Peyer's patch (tissue), 4 donors: Measurements from ENCODE around the gene ELF4. TPM values are rescaled to one million over a fixed set of nuclear protein-coding genes. Genes with fewer than 3 reads are reported as not detected.

Experiments used
- DNase-seq, 3 donors: peaks; one replicate each; pipeline ENCODE4 v3.0.0-alpha.2; 2017 to 2019
- H3K27ac ChIP-seq, 4 donors: fragments of 200-600 bp; sonication (generic); one replicate each; pipeline ENCODE4 v1.5.1; 2016 to 2019
- H3K27me3 ChIP-seq, 2 donors: fragments of 200-600 bp; sonication (generic); one replicate each; pipeline ENCODE4 v1.5.1; 2019
- H3K36me3 ChIP-seq, 3 donors: fragments of 200-600 bp; sonication (generic); one replicate each; pipeline ENCODE4 v1.5.1; 2016 to 2019
- H3K4me1 ChIP-seq, 4 donors: fragments of 200-600 bp; sonication (generic); one replicate each; pipeline ENCODE4 v1.5.1; 2016 to 2019
- H3K4me3 ChIP-seq, 4 donors: fragments of 200-600 bp; sonication (generic); 1 replicate in 3 of 4; 2 replicates in 1 of 4; pipeline ENCODE4 v1.5.1; 2016 to 2019; ENCODE audit warnings: mild to moderate bottlenecking in 1 of 4
- H3K9me3 ChIP-seq, 4 donors: fragments of 200-600 bp; sonication (generic); one replicate each; pipeline ENCODE4 v1.5.1; 2016 to 2019; ENCODE audit warnings: mild to moderate bottlenecking in 1 of 4
- CTCF ChIP-seq, 6 experiments: fragments of 450-650 bp in 4 of 6; fragments of 200-600 bp in 2 of 6; sonication (generic) in 1 of 6; IDR thresholded peaks; one replicate each; pipeline ENCODE4 v1.5.1; 2017 to 2019; ENCODE audit warnings: antibody characterized with exemption in 6 of 6, mild to moderate bottlenecking in 3 of 6, moderate library complexity in 1 of 6
- POLR2A ChIP-seq, 2 donors: fragments of 450-650 bp; IDR thresholded peaks; one replicate each; pipeline ENCODE4 v1.5.1; 2017; ENCODE audit warnings: antibody characterized with exemption in 2 of 2, mild to moderate bottlenecking in 2 of 2, moderate library complexity in 2 of 2
- total RNA-seq, 4 donors: library from RNA; depleted of rRNA; stranded (reverse); fragments of >200 nt; gene quantifications; one replicate each; pipeline ENCODE4 v1.1.0, GENCODE V29; 2016

The ELF4 gene
- total RNA-seq, 4 donors from 2014 or later, result 17.3 to 47.3 (median 43.7) TPM

GRCh38 chrX:130130990-130131389 is 20.7 kb upstream of the ELF4 start:
- Histone ChIP-seq H3K4me3 (no peak overlapping the region), H3K27me3 (no peaks in the 10 kb centered on the region), H3K9me3 (no peaks in the 10 kb centered on the region), H3K4me1 (no peaks in the 10 kb centered on the region), H3K36me3 (peaks cover 0 to 36% (median 0%) of the 10 kb centered on the region in 3 donors), H3K27ac (no peak overlapping the region)
- no peak for TF ChIP-seq POLR2A (IDR thresholded peaks at IDR 0.05)
- no peak for TF ChIP-seq CTCF (IDR thresholded peaks at IDR 0.05)
- no peak for DNase-seq

DNA sequence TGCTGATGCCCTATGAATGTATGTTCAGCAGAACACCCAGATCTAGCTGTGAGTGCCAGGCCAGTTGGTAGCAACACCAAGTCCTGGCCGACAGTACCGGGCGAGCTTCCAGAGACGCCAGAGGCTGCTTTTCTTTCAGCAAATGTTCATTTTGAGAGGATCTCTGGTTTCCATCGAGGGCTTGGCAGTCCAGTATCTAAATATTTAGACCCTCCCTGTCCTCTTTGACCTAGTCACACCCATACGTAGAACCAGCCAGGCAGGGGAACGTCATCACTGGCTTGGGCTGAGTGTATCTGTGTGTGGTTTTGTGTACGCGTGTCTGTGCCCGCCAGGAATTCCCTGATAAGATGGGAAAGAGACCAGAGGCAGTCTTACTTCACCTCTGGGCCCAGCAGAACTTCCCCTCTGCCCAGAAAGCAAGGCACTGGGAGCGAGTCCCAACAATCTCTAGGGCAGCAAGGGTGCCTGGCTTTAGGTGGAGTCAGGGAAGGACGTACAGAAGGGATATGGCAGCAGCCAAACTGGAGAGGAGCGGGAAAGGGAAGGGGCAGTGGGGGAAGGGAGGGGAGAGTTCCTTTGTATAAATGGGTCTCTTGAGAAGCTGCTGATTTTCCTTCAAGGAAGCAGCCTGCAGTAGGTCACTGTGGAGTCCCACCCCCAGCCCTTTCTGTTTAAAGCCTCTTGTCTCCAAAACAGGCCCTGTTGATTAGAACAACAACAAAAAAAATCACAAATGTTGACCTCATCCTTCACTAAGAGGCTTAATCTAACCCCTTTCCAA is 15.0 kb upstream of the ELF4 start:
- H3K4me1 ChIP-seq, result peaks cover 0 to 3% (median 0%) of the 10 kb centered on the region in 4 donors
- no peaks in the 10 kb centered on the region for H3K9me3 ChIP-seq
- no peak for DNase-seq
- no peak overlapping the region for H3K4me3 ChIP-seq
- peak overlapping the region in 2 of 4 donors; percentile 9 to 31 for H3K27ac ChIP-seq
- TF ChIP-seq POLR2A (IDR thresholded peaks at IDR 0.05), result no peak
- TF ChIP-seq CTCF (IDR thresholded peaks at IDR 0.05), result no peak
- peaks cover 0 to 2% (median 0%) of the 10 kb centered on the region in 3 donors for H3K36me3 ChIP-seq
- no peaks in the 10 kb centered on the region for H3K27me3 ChIP-seq

GRCh38 chrX:130124577-130124976 is 14.3 kb upstream of the ELF4 start:
- TF ChIP-seq CTCF (IDR thresholded peaks at IDR 0.05) (no peak), POLR2A (IDR thresholded peaks at IDR 0.05) (no peak)
- peak overlapping the region in 1 of 4 donors; percentile 31 for H3K27ac ChIP-seq

GRCh38 chrX:130121505-130121800 is 11.2 kb upstream of the ELF4 start:
- no peaks in the 10 kb centered on the region for H3K9me3 ChIP-seq
- TF ChIP-seq CTCF (IDR thresholded peaks at IDR 0.05), result no peak
- no peak for TF ChIP-seq POLR2A (IDR thresholded peaks at IDR 0.05)
- H3K4me3 ChIP-seq, result peak overlapping the region in 2 of 4 donors; percentile 42 to 52
- H3K36me3 ChIP-seq, result no peaks in the 10 kb centered on the region
- H3K27ac ChIP-seq, result peak overlapping the region in 2 of 4 donors; percentile 70 to 78
- H3K4me1 ChIP-seq, result peaks cover 0 to 3% (median 0%) of the 10 kb centered on the region in 4 donors
- no peak for DNase-seq
- no peaks in the 10 kb centered on the region for H3K27me3 ChIP-seq

More at GRCh38 chrX:130124577-130124976, 14.3 kb upstream of the ELF4 start:
- Histone ChIP-seq H3K27me3 (no peaks in the 10 kb centered on the region), H3K4me3 (no peak overlapping the region), H3K4me1 (peaks cover 0 to 3% (median 0%) of the 10 kb centered on the region in 4 donors), H3K36me3 (no peaks in the 10 kb centered on the region), H3K9me3 (no peaks in the 10 kb centered on the region)
- peak in 1 of 3 donors; percentile 15 for DNase-seq

DNA sequence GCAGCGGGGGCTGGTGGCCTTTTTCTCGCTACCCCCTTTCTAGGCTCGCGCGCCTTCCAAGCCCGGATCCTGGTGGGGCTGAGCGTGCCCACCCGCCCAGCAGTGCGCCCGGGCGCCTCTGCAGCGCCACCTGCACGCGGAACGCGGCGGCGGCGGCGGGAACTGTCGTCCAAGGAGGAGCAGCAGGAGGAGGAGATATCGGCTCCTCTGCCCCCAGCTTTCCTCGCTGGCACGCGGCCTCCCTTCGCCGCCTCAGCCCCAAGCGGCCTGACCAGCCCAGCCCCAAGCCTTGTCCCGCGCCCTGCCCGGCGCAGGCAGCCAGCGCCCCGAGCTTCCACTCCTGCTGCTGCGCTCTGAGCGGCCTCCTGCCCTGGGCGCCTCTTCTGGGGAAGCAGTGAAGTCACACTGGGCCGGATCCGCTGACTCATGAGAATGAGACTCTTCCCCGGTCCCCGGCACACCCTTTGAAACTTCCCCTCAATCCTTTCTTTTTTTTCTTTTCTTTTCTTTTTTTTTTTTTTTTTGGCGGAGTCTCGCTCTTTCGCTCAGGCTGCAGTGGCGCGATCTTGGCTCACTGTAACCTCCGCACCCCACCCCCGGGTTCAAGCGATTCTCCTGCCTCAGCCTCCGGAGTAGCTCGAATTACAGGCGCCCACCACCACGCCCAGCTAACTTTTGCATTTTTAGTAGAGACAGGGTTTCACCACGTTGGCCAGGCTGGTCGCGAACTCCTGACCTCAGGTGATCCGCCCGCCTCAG is 10.6 kb upstream of the ELF4 start:
- peak overlapping the region; percentile 25 to 52 (median 38) for H3K4me3 ChIP-seq

More for the DNA sequence above, 10.6 kb upstream of the ELF4 start:
- no peaks in the 10 kb centered on the region for H3K36me3 ChIP-seq
- H3K27ac ChIP-seq, result peak overlapping the region; percentile 60 to 78 (median 70)
- TF ChIP-seq POLR2A (IDR thresholded peaks at IDR 0.05), result no peak
- peak; percentile 44 to 78 (median 74) for TF ChIP-seq CTCF (IDR thresholded peaks at IDR 0.05)
- H3K27me3 ChIP-seq, result no peaks in the 10 kb centered on the region
- H3K9me3 ChIP-seq, result no peaks in the 10 kb centered on the region
- peak; percentile 67 to 87 (median 78) for DNase-seq
- H3K4me1 ChIP-seq, result peaks cover 0 to 3% (median 0%) of the 10 kb centered on the region in 4 donors
